Gastrocnemius medialis (tissue), 4 donors: ENCODE results near the gene LRRC71. TPM values are rescaled to one million over a fixed set of nuclear protein-coding genes. Genes with fewer than 3 reads are reported as not detected.

Experiments
- ATAC-seq, 2 donors: fragments of 150-250 bp; one replicate each; pipeline ENCODE4 v1.9.1; 2016
- DNase-seq, 2 donors: peaks; one replicate each; pipeline ENCODE4 v3.0.0-alpha.2; 2019
- H3K27ac ChIP-seq, 4 donors: fragments of 200-600 bp; sonication (generic); 1 replicate in 1 of 4; 2 replicates in 3 of 4; pipeline ENCODE4 v1.5.1; 2016 to 2018; ENCODE audit warnings: mild to moderate bottlenecking in 2 of 4, moderate library complexity in 1 of 4
- H3K27me3 ChIP-seq, 3 donors: fragments of 200-600 bp; sonication (generic) in 2 of 3; 1 replicate in 1 of 3; 2 replicates in 2 of 3; pipeline versions ENCODE4 v1.5.1 to v1.6.0; 2016 to 2019; ENCODE audit warnings: mild to moderate bottlenecking in 1 of 3, moderate library complexity in 1 of 3
- H3K36me3 ChIP-seq, 2 donors: fragments of 200-600 bp; sonication (generic) in 1 of 2; one replicate each; pipeline ENCODE4 v1.5.1; 2017 to 2018
- H3K4me1 ChIP-seq, 2 donors: fragments of 200-600 bp; sonication (generic) in 1 of 2; one replicate each; pipeline ENCODE4 v1.5.1; 2016 to 2017; ENCODE audit warnings: mild to moderate bottlenecking in 2 of 2
- H3K4me3 ChIP-seq, 4 donors: fragments of 200-600 bp; sonication (generic) in 3 of 4; 1 replicate in 1 of 4; 2 replicates in 3 of 4; pipeline ENCODE4 v1.5.1; 2016 to 2019; ENCODE audit warnings: mild to moderate bottlenecking in 2 of 4
- H3K9me3 ChIP-seq, 3 donors: fragments of 200-600 bp; sonication (generic) in 2 of 3; 1 replicate in 1 of 3; 2 replicates in 2 of 3; pipeline ENCODE4 v1.5.1; 2016 to 2019
- CTCF ChIP-seq, 5 experiments: fragments of 450-650 bp in 3 of 5; fragments of 200-600 bp in 2 of 5; sonication (generic) in 2 of 5; IDR thresholded peaks in 4 of 5; conservative IDR thresholded peaks in 1 of 5; 1 replicate in 4 of 5; 2 replicates in 1 of 5; pipeline ENCODE4 v1.5.1; 2016 to 2019; ENCODE audit warnings: antibody characterized with exemption in 5 of 5, mild to moderate bottlenecking in 3 of 5, moderate library complexity in 3 of 5
- POLR2A ChIP-seq, 2 donors: fragments of 450-650 bp; IDR thresholded peaks; one replicate each; pipeline ENCODE4 v1.6.1; 2017; ENCODE audit warnings: antibody characterized with exemption in 2 of 2, mild to moderate bottlenecking in 2 of 2, moderate library complexity in 2 of 2
- in situ Hi-C, 4 donors: fragments of 200-750 bp; cut with MboI; loops; one replicate each; pipeline versions ENCODE4 v1.15.0 to v1.8.0; 2017; ENCODE audit warnings: low sequenced_read_pairs in 4 of 4
- intact Hi-C: fragments of 100-400 bp; cut with DNase I; formaldehyde crosslinking; loops from one replicate; pipeline ENCODE4 v1.15.1; 2023; ENCODE audit warnings: low total_unique reads
- microRNA counts, 2 donors: library from miRNA; unstranded; fragments of <30 nt; microRNA quantifications; one replicate each; lab custom pipeline; 2016
- microRNA-seq, 2 donors: library from miRNA; unstranded; fragments of <30 nt; microRNA quantifications; one replicate each; pipeline ENCODE4, GENCODE V29; 2016; ENCODE audit warnings: borderline replicate concordance in 2 of 2
- total RNA-seq, 4 donors: library from RNA; depleted of rRNA; stranded (reverse); fragments of >200 nt; gene quantifications; one replicate each; pipeline versions ENCODE4 v1.1.0 to v1.2.3, GENCODE V29; 2016

LRRC71 gene
- total RNA-seq, 4 donors from 2014 or later, result not detected

GRCh38 chr1:156975084-156975483 is 54.7 kb downstream of the LRRC71 start:
- intact Hi-C loops (no loop called here), in situ Hi-C loops (no loop called here)
- ATAC-seq (no peak), DNase-seq (no peak)
- H3K4me3 ChIP-seq, result no peak overlapping the region
- H3K27me3 ChIP-seq, result no peaks in the 10 kb centered on the region
- H3K27ac ChIP-seq, result no peak overlapping the region
- no peaks in the 10 kb centered on the region for H3K9me3 ChIP-seq
- TF ChIP-seq POLR2A (IDR thresholded peaks at IDR 0.05), result no peak
- no peak for TF ChIP-seq CTCF (IDR thresholded peaks at IDR 0.05 in 4 of 5, conservative IDR thresholded peaks at IDR 0.05 in 1 of 5)
- H3K4me1 ChIP-seq, result no peaks in the 10 kb centered on the region
- H3K36me3 ChIP-seq, result peaks cover 0 to 85% of the 10 kb centered on the region in 2 donors

GRCh38 chr1:156980551-156980950 is 60.1 kb downstream of the LRRC71 start:
- intact Hi-C loops (no loop called here), in situ Hi-C loops (no loop called here)
- H3K9me3 ChIP-seq, result no peaks in the 10 kb centered on the region

More at GRCh38 chr1:156980551-156980950, 60.1 kb downstream of the LRRC71 start:
- no peak overlapping the region for H3K4me3 ChIP-seq
- DNase-seq (no peak), ATAC-seq (no peak)
- H3K4me1 ChIP-seq, result no peaks in the 10 kb centered on the region
- TF ChIP-seq CTCF (IDR thresholded peaks at IDR 0.05 in 4 of 5, conservative IDR thresholded peaks at IDR 0.05 in 1 of 5), result no peak
- no peak for TF ChIP-seq POLR2A (IDR thresholded peaks at IDR 0.05)
- no peak overlapping the region for H3K27ac ChIP-seq
- no peaks in the 10 kb centered on the region for H3K27me3 ChIP-seq
- peaks cover 0 to 68% of the 10 kb centered on the region in 2 donors for H3K36me3 ChIP-seq

MicroRNAs within 50 kb of the gene (microRNA counts, 767-probe panel; counts per million panel counts)
- 356 to 448 counts per million in 2 donors for microRNA hsa-miR-765 (lab: Ali Mortazavi, UCI)

Small RNA genes within 50 kb of the gene (microRNA-seq; reads per million reads assigned to microRNA genes)
- 1.7 to 4.7 reads per million in 2 donors for gene MIR765

Other genes starting within 250 kb of the LRRC71 start
- 10 to 100 TPM; 13.7 to 60.9 (median 26.4) TPM for gene NES, start 243.2 kb upstream of the LRRC71 start, total RNA-seq
- 1 to 10 TPM in 1 of 4 donors, under 1 TPM in 1, not detected in 2; 0.98 to 1.3 TPM for gene CRABP2, start 215.0 kb upstream of the LRRC71 start, total RNA-seq
- 10 to 100 TPM; 12.9 to 28.0 (median 17.6) TPM for gene METTL25B, start 192.2 kb upstream of the LRRC71 start, total RNA-seq
- 10 to 100 TPM in 3 of 4 donors, 1 to 10 TPM in 1; 9.5 to 16.4 (median 15.1) TPM for gene ISG20L2, start 191.9 kb upstream of the LRRC71 start, total RNA-seq
- 100 to 1,000 TPM in 3 of 4 donors, 10 to 100 TPM in 1; 54.9 to 121 (median 102) TPM for gene MRPL24, start 179.5 kb upstream of the LRRC71 start, total RNA-seq
- gene HDGF, start 169.0 kb upstream of the LRRC71 start, total RNA-seq, result 100 to 1,000 TPM; 154 to 281 (median 240) TPM
- gene PRCC, start 153.1 kb upstream of the LRRC71 start, total RNA-seq, result 10 to 100 TPM; 42.8 to 62.3 (median 46.5) TPM
- 1 to 10 TPM in 1 of 4 donors, under 1 TPM in 1, not detected in 2; 0.82 to 1.1 TPM for gene SH2D2A, start 103.8 kb upstream of the LRRC71 start, total RNA-seq
- not detected for gene INSRR, start 61.5 kb upstream of the LRRC71 start, total RNA-seq
- gene NTRK1, start 59.8 kb upstream of the LRRC71 start, total RNA-seq, result under 1 TPM in 2 of 4 donors, not detected in 2; 0.13 to 0.22 TPM
- 10 to 100 TPM in 1 of 4 donors, 1 to 10 TPM in 3; 4.3 to 11.2 (median 6.0) TPM for gene PEAR1, start 26.9 kb upstream of the LRRC71 start, total RNA-seq
- gene ARHGEF11, start 125.1 kb downstream of the LRRC71 start, total RNA-seq, result 10 to 100 TPM; 19.5 to 33.4 (median 27.7) TPM
- gene ETV3L, start 179.2 kb downstream of the LRRC71 start, total RNA-seq, result not detected
- gene ETV3, start 217.8 kb downstream of the LRRC71 start, total RNA-seq, result 10 to 100 TPM in 3 of 4 donors, 1 to 10 TPM in 1; 8.6 to 13.4 (median 11.4) TPM